Trophoblast cell (in vitro differentiated cells and primary cell): ENCODE data around the gene RIN3.

Source experiments
- DNase-seq, 2 donors: peaks; one replicate each; pipeline ENCODE4 v3.0.0-alpha.2; 2016
- H2AFZ ChIP-seq: 2 replicates; pipeline ENCODE4 v1.6.1; 2013; ENCODE audit warnings: low read length, moderate library complexity, mild to moderate bottlenecking; ENCODE audit not compliant: insufficient read depth, poor library complexity
- H2AK5ac ChIP-seq: 2 replicates; pipeline ENCODE4 v1.6.1; 2013; ENCODE audit warnings: mild to moderate bottlenecking, low read length
- H2BK120ac ChIP-seq: 2 replicates; pipeline ENCODE4 v1.6.1; 2013; ENCODE audit warnings: low read length, mild to moderate bottlenecking, moderate library complexity; ENCODE audit not compliant: insufficient read depth, poor library complexity
- H2BK12ac ChIP-seq: 2 replicates; pipeline ENCODE4 v1.6.1; 2013; ENCODE audit warnings: mild to moderate bottlenecking, low read length, moderate library complexity
- H2BK5ac ChIP-seq: 2 replicates; pipeline ENCODE4 v1.6.1; 2013; ENCODE audit warnings: low read length, low read depth, moderate library complexity, mild to moderate bottlenecking; ENCODE audit not compliant: poor library complexity
- H3K14ac ChIP-seq: 2 replicates; pipeline ENCODE4 v1.6.1; 2013; ENCODE audit warnings: mild to moderate bottlenecking, low read length
- H3K18ac ChIP-seq: 2 replicates; pipeline ENCODE4 v1.6.1; 2013; ENCODE audit warnings: mild to moderate bottlenecking, low read length
- H3K23ac ChIP-seq: 2 replicates; pipeline ENCODE4 v1.6.1; 2013; ENCODE audit warnings: low read length
- H3K27ac ChIP-seq: 2 replicates; pipeline ENCODE4 v1.5.1; 2013; ENCODE audit warnings: low read depth, mild to moderate bottlenecking, inconsistent platforms, low read length, moderate library complexity
- H3K27me3 ChIP-seq: 2 replicates; pipeline ENCODE4 v1.6.1; 2013; ENCODE audit warnings: inconsistent platforms, mild to moderate bottlenecking, low read length, moderate library complexity; ENCODE audit not compliant: insufficient read depth
- H3K36me3 ChIP-seq, 2 experiments: 1 replicate in 1 of 2; 2 replicates in 1 of 2; pipeline ENCODE4 v1.6.1; 2013; ENCODE audit warnings: low read length in 2 of 2, mild to moderate bottlenecking in 2 of 2, moderate library complexity in 1 of 2; ENCODE audit not compliant: insufficient read depth in 2 of 2, control insufficient read depth in 1 of 2
- H3K4ac ChIP-seq: 2 replicates; pipeline ENCODE4 v1.6.1; 2013; ENCODE audit warnings: low read depth, mild to moderate bottlenecking, low read length, moderate library complexity
- H3K4me1 ChIP-seq, 2 experiments: 1 replicate in 1 of 2; 2 replicates in 1 of 2; pipeline ENCODE4 v1.6.1; 2013; ENCODE audit warnings: low read length in 2 of 2, mild to moderate bottlenecking in 2 of 2, moderate library complexity in 1 of 2; ENCODE audit not compliant: insufficient read depth in 2 of 2, control insufficient read depth in 1 of 2
- H3K4me2 ChIP-seq: 2 replicates; pipeline ENCODE4 v1.6.1; 2013; ENCODE audit warnings: inconsistent platforms, mild to moderate bottlenecking, low read length, moderate library complexity
- H3K4me3 ChIP-seq: 2 replicates; pipeline ENCODE4 v1.5.1; 2013; ENCODE audit warnings: mild to moderate bottlenecking, low read depth, low read length, inconsistent platforms
- H3K79me1 ChIP-seq: one replicate; pipeline ENCODE4 v1.6.1; 2013; ENCODE audit warnings: low read length
- H3K79me2 ChIP-seq: 2 replicates; pipeline ENCODE4 v1.6.1; 2013; ENCODE audit warnings: low read length, mild to moderate bottlenecking; ENCODE audit not compliant: control insufficient read depth, insufficient read depth, poor library complexity
- H3K9ac ChIP-seq: 2 replicates; pipeline ENCODE4 v1.6.1; 2013; ENCODE audit warnings: mild to moderate bottlenecking, low read length
- H3K9me3 ChIP-seq: 2 replicates; pipeline ENCODE4 v1.6.1; 2013; ENCODE audit warnings: low read depth, mild to moderate bottlenecking, control low read depth, inconsistent platforms, low read length; ENCODE audit not compliant: insufficient read depth
- H4K12ac ChIP-seq: 2 replicates; pipeline ENCODE4 v1.6.1; 2013; ENCODE audit warnings: low read depth, mild to moderate bottlenecking, low read length, moderate library complexity
- H4K8ac ChIP-seq: 2 replicates; pipeline ENCODE4 v1.6.1; 2013; ENCODE audit warnings: low read depth, mild to moderate bottlenecking, low read length, moderate library complexity
- H4K91ac ChIP-seq: one replicate; pipeline ENCODE4 v1.6.1; 2013; ENCODE audit warnings: low read depth, mild to moderate bottlenecking, low read length, moderate library complexity
- WGBS: extraction: QIAGEN DNeasy Blood & Tissue Kit; methylation state at CpG from one replicate; pipeline ENCODE4 v1.1.7; 2013; ENCODE audit warnings: missing lambda C conversion rate; ENCODE audit not compliant: insufficient read length, insufficient coverage; ENCODE audit errors: extremely low coverage; 5-methylcytosine and 5-hydroxymethylcytosine counted together

The RIN3 gene

DNA sequence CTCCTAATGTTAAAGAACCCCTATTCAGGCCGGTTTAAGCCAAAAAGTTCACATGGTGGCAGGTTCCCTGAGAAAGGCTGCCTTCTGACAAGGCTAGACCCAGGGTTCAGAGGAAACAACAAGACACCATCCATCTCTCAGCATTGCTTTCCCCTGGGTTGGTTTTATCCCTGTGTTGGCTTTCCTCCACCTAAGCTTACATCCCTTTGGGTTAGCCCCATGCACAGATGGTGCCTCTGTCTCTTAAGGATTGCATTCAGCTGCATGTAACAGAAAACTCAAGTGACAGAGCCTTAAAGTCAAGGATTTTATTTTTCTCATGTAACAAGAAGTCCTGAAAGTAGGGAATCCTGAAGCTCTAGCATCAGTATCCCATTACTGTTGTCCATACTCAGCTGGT, 42.8 kb upstream of the RIN3 start:
- no peak overlapping the region for H2AK5ac ChIP-seq
- peaks cover 2 to 5% of the 10 kb centered on the region in 2 experiments for H3K4me1 ChIP-seq
- DNase-seq = no peak
- H3K79me1 ChIP-seq = peaks cover 6% of the 10 kb centered on the region
- H4K8ac ChIP-seq = no peak overlapping the region
- H3K14ac ChIP-seq = no peak overlapping the region
- no peak overlapping the region for H3K4ac ChIP-seq
- H3K4me3 ChIP-seq = no peak overlapping the region
- WGBS = no CpG with 5 or more reads among the region's 1 CpG
- no peak overlapping the region for H3K27ac ChIP-seq
- H2AFZ ChIP-seq = no peak overlapping the region
- H3K4me2 ChIP-seq = no peak overlapping the region
- H3K23ac ChIP-seq = no peak overlapping the region
- no peaks in the 10 kb centered on the region for H3K27me3 ChIP-seq
- H2BK5ac ChIP-seq = no peak overlapping the region
- H3K18ac ChIP-seq = no peak overlapping the region
- peaks cover 4% of the 10 kb centered on the region for H3K9me3 ChIP-seq
- no peak overlapping the region for H4K12ac ChIP-seq
- no peak overlapping the region for H2BK120ac ChIP-seq
- no peak overlapping the region for H2BK12ac ChIP-seq
- no peaks in the 10 kb centered on the region for H3K79me2 ChIP-seq
- H3K36me3 ChIP-seq = no peaks in the 10 kb centered on the region
- no peak overlapping the region for H4K91ac ChIP-seq
- no peak overlapping the region for H3K9ac ChIP-seq

DNA sequence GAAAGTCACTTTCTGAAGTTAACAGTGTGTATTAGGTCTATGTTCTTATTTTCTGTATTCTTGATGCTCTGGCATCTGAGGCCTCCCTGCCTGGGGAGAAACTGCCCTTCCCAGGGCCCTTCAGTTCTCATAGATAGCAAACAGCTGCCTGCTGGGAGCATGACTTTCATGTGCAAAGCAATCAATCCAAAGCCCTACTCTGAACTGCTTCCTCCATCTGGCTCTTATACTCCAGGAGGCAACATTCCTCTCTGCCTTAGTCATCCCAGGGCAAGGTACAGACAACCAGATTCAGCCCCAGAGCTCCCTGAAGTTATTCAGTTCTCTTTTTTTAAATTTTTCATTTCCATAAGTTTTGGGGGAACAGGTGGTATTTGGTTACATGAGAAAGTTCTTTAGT, 41.7 kb upstream of the RIN3 start:
- Histone ChIP-seq H3K4me3 (no peak overlapping the region), H4K8ac (no peak overlapping the region), H3K27ac (peak overlapping the region; percentile 34), H2BK12ac (no peak overlapping the region), H3K23ac (no peak overlapping the region), H2AFZ (no peak overlapping the region), H2BK120ac (no peak overlapping the region), H3K14ac (no peak overlapping the region), H3K4me1 (peaks cover 2 to 5% of the 10 kb centered on the region in 2 experiments), H4K12ac (no peak overlapping the region), H3K27me3 (no peaks in the 10 kb centered on the region), H3K79me1 (peaks cover 6% of the 10 kb centered on the region), H3K36me3 (no peaks in the 10 kb centered on the region), H3K9ac (no peak overlapping the region), H2AK5ac (no peak overlapping the region), H3K18ac (no peak overlapping the region), H4K91ac (no peak overlapping the region), H3K4me2 (no peak overlapping the region), H3K79me2 (no peaks in the 10 kb centered on the region), H3K4ac (no peak overlapping the region), H2BK5ac (no peak overlapping the region), H3K9me3 (peaks cover 4% of the 10 kb centered on the region)
- peak in 1 of 2 donors; percentile 62 for DNase-seq

DNA sequence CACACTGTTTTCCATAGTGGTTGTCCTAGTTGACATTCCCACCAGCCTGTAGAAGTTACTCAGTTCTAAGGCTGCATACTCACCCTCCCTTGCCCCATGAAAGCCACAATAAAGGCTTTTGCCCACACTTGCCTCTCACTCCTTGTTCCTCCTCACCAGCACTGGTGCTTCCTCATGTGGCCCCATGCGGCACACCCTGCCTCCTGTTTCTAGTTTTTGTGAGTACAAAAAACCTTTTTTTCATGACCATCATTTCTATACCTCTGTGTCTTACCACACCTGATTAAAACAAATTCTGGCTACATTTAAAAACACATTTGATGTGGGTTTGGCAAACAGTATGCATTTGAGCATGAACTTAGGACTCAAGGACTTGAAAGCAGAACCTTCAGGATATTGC, 40.7 kb upstream of the RIN3 start:
- Histone ChIP-seq H3K36me3 (no peaks in the 10 kb centered on the region), H2BK12ac (peak overlapping the region; percentile 86), H3K4me3 (no peak overlapping the region), H2BK120ac (peak overlapping the region; percentile 68), H2BK5ac (peak overlapping the region; percentile 47), H3K4ac (no peak overlapping the region), H3K4me2 (no peak overlapping the region), H2AK5ac (peak overlapping the region; percentile 76), H3K9me3 (no peaks in the 10 kb centered on the region), H4K12ac (no peak overlapping the region), H3K79me2 (no peaks in the 10 kb centered on the region), H3K27me3 (no peaks in the 10 kb centered on the region), H3K9ac (no peak overlapping the region), H3K4me1 (peaks cover 2 to 5% of the 10 kb centered on the region in 2 experiments), H3K14ac (peak overlapping the region; percentile 46), H3K27ac (peak overlapping the region; percentile 20), H3K18ac (no peak overlapping the region), H4K91ac (peak overlapping the region; percentile 83), H4K8ac (peak overlapping the region; percentile 62), H2AFZ (no peak overlapping the region), H3K79me1 (peaks cover 6% of the 10 kb centered on the region), H3K23ac (no peak overlapping the region)
- no CpG with 5 or more reads among the region's 1 CpG for WGBS
- no peak for DNase-seq

DNA sequence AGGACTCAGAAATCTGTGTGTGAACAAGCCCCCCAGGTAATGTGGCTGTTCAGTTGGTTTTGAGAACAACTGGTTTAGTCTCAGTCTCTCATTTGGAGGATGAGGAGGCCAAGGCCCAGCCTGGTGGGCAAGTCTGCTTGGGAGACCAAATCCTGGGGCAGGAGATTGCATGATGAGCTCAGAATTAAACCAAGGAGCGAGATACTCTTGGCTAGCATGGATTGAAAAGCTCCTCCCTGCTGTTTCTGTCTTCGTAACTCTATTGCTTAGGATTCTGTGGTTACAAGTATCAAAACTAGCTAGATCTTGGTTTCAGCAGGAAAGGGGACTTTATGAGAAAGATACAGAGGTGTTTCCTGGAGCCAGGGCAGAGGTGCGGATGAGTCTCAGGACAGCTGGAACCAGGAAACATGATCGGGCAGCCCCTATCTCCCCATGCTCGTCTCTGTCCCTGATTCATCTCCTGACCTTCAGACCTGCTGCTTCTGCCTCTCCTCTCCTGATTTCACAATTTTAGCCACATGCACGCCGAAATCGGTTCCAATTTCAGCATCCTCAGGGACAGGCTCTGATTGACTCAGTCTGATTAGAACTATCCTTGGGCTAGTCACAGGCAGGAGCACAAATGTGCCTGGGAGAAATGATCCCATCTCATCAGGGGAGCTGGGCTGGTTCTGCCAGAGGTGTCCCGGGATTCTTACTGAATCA, 40.2 kb upstream of the RIN3 start:
- H3K14ac ChIP-seq = no peak overlapping the region
- H3K79me1 ChIP-seq = peaks cover 6% of the 10 kb centered on the region
- peak overlapping the region; percentile 21 for H2BK120ac ChIP-seq
- H4K12ac ChIP-seq = no peak overlapping the region
- H3K4me1 ChIP-seq = peaks cover 2 to 5% of the 10 kb centered on the region in 2 experiments
- no peak overlapping the region for H3K4me3 ChIP-seq
- H3K9ac ChIP-seq = no peak overlapping the region
- H2BK12ac ChIP-seq = no peak overlapping the region
- no peak overlapping the region for H4K8ac ChIP-seq
- DNase-seq = peak in 1 of 2 donors; percentile 13
- no peak overlapping the region for H3K4ac ChIP-seq
- no peak overlapping the region for H3K18ac ChIP-seq
- no peak overlapping the region for H3K23ac ChIP-seq
- H3K36me3 ChIP-seq = no peaks in the 10 kb centered on the region
- peak overlapping the region; percentile 20 for H3K27ac ChIP-seq
- no peaks in the 10 kb centered on the region for H3K27me3 ChIP-seq
- H2AFZ ChIP-seq = no peak overlapping the region
- no peaks in the 10 kb centered on the region for H3K79me2 ChIP-seq
- no CpG with 5 or more reads among the region's 9 CpGs for WGBS
- no peak overlapping the region for H3K4me2 ChIP-seq
- peak overlapping the region; percentile 76 for H2AK5ac ChIP-seq
- H4K91ac ChIP-seq = peak overlapping the region; percentile 37
- H3K9me3 ChIP-seq = no peaks in the 10 kb centered on the region
- peak overlapping the region; percentile 50 for H2BK5ac ChIP-seq
